Dendritic cell treated with granulocyte-macrophage colony-stimulating factor and Interleukin-4, amounts not matched to agents 40 ng/mL and 50 ng/mL, for 4 days (primary cell): Measurements from ENCODE around the gene SC5D.

Experiments used
- H3K27ac Mint-ChIP-seq: one replicate; pipeline ENCODE4 v1.8.0; 2022; ENCODE audit warnings: mild to moderate bottlenecking, mixed read lengths
- H3K27me3 Mint-ChIP-seq: one replicate; pipeline ENCODE4 v1.8.0; 2022; ENCODE audit warnings: mild to moderate bottlenecking, mixed read lengths
- H3K36me3 Mint-ChIP-seq: one replicate; pipeline ENCODE4 v1.8.0; 2022; ENCODE audit warnings: low read depth, mixed read lengths
- H3K4me1 Mint-ChIP-seq: one replicate; pipeline ENCODE4 v1.8.0; 2022; ENCODE audit warnings: low read depth, mixed read lengths
- H3K4me3 Mint-ChIP-seq: one replicate; pipeline ENCODE4 v1.8.0; 2022; ENCODE audit warnings: mild to moderate bottlenecking, moderate library complexity, mixed read lengths
- H3K9me3 Mint-ChIP-seq: one replicate; pipeline ENCODE4 v1.8.0; 2022; ENCODE audit warnings: mixed read lengths
- intact Hi-C: fragments of 100-400 bp; cut with micrococcal nuclease; formaldehyde crosslinking; loops from one replicate; pipeline ENCODE4 v1.15.0; 2022

SC5D gene

DNA sequence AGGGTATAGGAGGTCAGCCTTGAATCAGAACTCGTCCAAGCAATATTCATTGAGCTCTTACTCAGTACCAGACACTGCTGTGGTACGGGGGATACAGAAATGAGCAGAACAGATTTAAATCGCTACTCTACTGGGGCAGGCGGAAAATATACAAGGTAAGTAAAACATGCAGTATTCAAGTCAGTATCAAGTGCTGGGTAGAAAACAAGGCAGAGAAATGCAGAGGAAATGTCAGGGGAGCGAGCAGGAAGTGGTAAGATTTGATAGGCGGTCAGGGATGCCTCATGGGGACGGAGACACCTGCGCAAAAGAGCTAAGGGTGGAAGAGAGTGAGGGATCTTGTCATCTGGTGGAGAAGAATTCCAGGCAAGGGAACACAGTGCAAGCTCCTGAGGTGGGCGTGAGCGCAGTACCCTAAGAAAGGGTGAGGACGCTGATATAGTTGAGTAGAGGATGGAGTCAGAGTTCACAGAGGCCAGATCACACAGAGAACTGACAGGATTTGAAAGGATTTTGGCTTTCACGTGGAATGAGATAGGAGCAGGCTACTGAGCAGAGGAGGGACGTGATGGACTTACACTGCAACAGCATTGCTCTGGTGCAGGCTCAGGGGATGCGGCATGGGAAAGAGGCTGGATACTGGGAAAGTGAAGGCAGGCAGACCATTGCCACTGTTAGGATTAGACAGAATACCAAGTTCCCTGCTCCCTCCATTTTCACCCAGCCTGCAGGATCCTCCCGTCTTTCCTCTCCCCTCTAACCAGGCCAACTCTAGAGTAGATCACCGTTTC, 35.8 kb downstream of the SC5D start:
- no peaks in the 10 kb centered on the region for H3K9me3 Mint-ChIP-seq
- H3K4me3 Mint-ChIP-seq, result no peak overlapping the region
- no peaks in the 10 kb centered on the region for H3K36me3 Mint-ChIP-seq
- peaks cover 6% of the 10 kb centered on the region for H3K4me1 Mint-ChIP-seq
- intact Hi-C loops, result loop anchor here (5.0 kb wide), 1 partner anchor 94 kb away; no protein-coding TSS in a partner anchor
- H3K27me3 Mint-ChIP-seq, result no peaks in the 10 kb centered on the region
- no peak overlapping the region for H3K27ac Mint-ChIP-seq

GRCh38 chr11:121328967-121329679, 36.6 kb downstream of the SC5D start:
- H3K4me3 Mint-ChIP-seq, result no peak overlapping the region
- no peak overlapping the region for H3K27ac Mint-ChIP-seq
- H3K27me3 Mint-ChIP-seq, result no peaks in the 10 kb centered on the region
- intact Hi-C loops, result loop anchor here (5.0 kb wide), 1 partner anchor 93 kb away; no protein-coding TSS in a partner anchor
- peaks cover 6% of the 10 kb centered on the region for H3K4me1 Mint-ChIP-seq
- no peaks in the 10 kb centered on the region for H3K36me3 Mint-ChIP-seq
- no peaks in the 10 kb centered on the region for H3K9me3 Mint-ChIP-seq

GRCh38 chr11:121329781-121330395, 37.3 kb downstream of the SC5D start:
- Mint-ChIP-seq H3K36me3 (no peaks in the 10 kb centered on the region), H3K4me1 (peaks cover 6% of the 10 kb centered on the region), H3K4me3 (no peak overlapping the region), H3K27ac (no peak overlapping the region), H3K9me3 (no peaks in the 10 kb centered on the region), H3K27me3 (no peaks in the 10 kb centered on the region)
- intact Hi-C loops, result loop anchor here (5.0 kb wide), 1 partner anchor 92 kb away; no protein-coding TSS in a partner anchor

DNA sequence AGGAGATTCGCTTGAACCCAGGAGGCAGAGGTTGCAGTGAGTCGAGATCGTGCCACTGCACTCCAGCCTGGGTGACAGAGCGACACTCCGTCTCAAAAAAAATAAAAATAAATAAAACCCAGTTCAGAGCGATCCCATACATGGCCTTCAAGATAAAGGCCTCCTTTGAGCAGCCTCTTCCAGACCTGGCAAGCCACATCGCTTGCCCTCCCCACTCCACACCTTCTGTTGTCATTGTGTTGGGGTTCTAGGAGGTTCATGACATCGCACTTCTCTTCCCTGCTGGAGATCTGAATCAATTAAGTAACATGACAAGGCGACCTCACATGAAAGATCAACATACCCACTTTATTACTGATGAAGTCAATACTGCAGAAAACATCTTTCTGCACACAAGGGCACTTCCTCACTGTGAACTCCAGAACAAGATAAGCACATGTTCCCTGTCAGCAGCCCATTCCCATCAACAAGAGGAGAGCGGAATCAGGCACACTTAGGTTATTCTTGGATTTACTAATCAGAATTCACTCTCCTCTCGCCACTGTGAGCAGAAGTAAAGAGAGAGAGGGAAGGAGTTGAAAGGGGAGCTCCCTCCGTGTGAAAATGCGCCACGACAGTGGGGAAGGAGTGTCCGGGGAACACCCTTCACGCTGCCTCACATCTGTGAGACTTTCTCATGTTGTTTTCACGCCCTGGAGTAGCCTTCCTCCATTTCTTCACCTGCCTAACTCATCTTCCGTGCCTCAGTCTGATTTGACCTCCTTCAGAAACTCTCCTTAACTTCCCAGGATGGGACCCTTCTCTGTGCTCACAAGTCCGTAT, 38.3 kb downstream of the SC5D start:
- intact Hi-C loops, result no loop called here
- H3K4me3 Mint-ChIP-seq, result no peak overlapping the region
- H3K27ac Mint-ChIP-seq, result no peak overlapping the region
- no peaks in the 10 kb centered on the region for H3K36me3 Mint-ChIP-seq
- H3K9me3 Mint-ChIP-seq, result no peaks in the 10 kb centered on the region
- no peaks in the 10 kb centered on the region for H3K4me1 Mint-ChIP-seq
- no peaks in the 10 kb centered on the region for H3K27me3 Mint-ChIP-seq

GRCh38 chr11:121334973-121335710, 42.6 kb downstream of the SC5D start:
- peaks cover 7% of the 10 kb centered on the region for H3K27me3 Mint-ChIP-seq
- H3K4me1 Mint-ChIP-seq, result peaks cover 36% of the 10 kb centered on the region
- intact Hi-C loops, result no loop called here
- no peaks in the 10 kb centered on the region for H3K36me3 Mint-ChIP-seq
- H3K4me3 Mint-ChIP-seq, result no peak overlapping the region
- H3K27ac Mint-ChIP-seq, result no peak overlapping the region
- H3K9me3 Mint-ChIP-seq, result no peaks in the 10 kb centered on the region

DNA sequence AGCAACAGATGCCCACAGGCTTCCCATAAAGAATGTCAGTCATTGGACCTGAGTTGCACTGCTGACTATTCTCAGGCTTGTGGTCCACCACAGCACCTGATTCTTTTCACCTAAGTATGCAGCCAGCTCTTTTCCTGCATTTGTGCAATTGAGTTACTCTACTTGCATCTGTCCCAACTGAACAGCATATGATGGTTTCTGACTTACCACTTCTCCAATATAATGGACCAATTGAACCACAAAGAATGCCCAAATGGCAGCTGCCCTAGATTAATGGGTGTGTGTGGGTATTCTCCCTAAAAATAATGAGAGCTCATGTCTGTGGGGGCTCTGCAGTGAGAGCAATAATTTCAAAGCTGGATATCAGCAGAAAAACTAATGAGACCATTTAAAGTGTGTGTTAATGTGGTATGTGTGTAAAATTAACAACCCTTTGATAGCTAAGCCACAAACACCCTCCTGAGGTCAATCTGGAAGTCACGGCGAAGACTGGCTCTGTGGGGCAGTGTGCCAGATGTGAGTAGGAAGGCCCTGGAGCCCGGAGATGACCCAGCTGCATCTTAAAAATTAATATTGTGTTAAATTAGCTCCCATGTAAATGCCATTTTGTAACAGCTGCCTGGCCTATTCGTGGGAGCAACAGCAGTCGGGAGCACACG, 43.8 kb downstream of the SC5D start:
- Mint-ChIP-seq H3K36me3 (no peaks in the 10 kb centered on the region), H3K27me3 (peaks cover 7% of the 10 kb centered on the region), H3K4me3 (no peak overlapping the region), H3K27ac (no peak overlapping the region), H3K4me1 (peaks cover 49% of the 10 kb centered on the region), H3K9me3 (no peaks in the 10 kb centered on the region)
- intact Hi-C loops, result no loop called here

DNA sequence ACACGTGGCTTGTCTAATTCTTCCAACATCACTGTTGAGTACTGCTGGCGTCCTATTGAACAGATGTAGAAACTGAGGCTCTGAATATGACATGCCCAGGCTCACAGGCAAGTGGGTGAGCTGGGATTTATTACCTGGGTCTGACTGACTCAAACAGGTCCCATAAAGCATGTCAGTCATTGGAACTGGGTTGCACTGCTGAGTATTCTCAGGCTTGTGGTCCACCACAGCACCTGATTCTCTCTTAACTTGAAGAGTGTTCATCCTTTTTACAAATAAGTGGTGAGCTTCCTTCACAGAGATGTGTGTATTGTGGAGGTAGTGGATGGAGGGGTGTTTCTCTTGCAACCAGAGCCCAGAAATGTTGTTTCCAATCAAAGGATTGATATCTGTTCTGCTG, 44.5 kb downstream of the SC5D start:
- Mint-ChIP-seq H3K4me1 (peaks cover 51% of the 10 kb centered on the region), H3K27me3 (peaks cover 7% of the 10 kb centered on the region), H3K9me3 (no peaks in the 10 kb centered on the region), H3K27ac (no peak overlapping the region), H3K4me3 (no peak overlapping the region), H3K36me3 (no peaks in the 10 kb centered on the region)
- intact Hi-C loops, result no loop called here

- H3K4me3 Mint-ChIP-seq, result no peak overlapping the region
- no peaks in the 10 kb centered on the region for H3K9me3 Mint-ChIP-seq
- intact Hi-C loops, result no loop called here
- H3K27me3 Mint-ChIP-seq, result peaks cover 7% of the 10 kb centered on the region
- no peaks in the 10 kb centered on the region for H3K36me3 Mint-ChIP-seq
- peaks cover 51% of the 10 kb centered on the region for H3K4me1 Mint-ChIP-seq
- H3K27ac Mint-ChIP-seq, result no peak overlapping the region
Measured at GRCh38 chr11:121337740-121338272, 45.2 kb downstream of the SC5D start.

DNA sequence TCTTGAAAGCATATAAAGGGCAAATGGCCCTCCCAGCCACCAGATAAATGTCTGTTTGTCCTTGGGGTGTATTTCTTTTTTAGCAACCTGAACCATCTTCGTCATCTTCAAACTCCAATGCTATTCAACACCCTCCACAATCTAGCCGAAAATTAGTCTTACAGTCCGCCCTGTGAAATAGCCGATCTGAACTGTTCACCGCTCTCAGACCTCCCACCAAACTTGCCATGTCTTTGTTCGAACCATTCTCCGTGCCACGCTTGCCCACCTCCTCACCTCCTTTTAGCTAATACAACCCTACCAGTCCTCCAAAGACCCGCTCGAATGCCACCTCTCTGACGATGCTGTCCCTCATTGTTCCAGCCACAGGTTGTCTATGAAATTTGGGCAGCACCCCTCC, 46.0 kb downstream of the SC5D start:
- H3K27ac Mint-ChIP-seq, result no peak overlapping the region
- H3K9me3 Mint-ChIP-seq, result no peaks in the 10 kb centered on the region
- no peaks in the 10 kb centered on the region for H3K36me3 Mint-ChIP-seq
- intact Hi-C loops, result no loop called here
- peaks cover 7% of the 10 kb centered on the region for H3K27me3 Mint-ChIP-seq
- H3K4me3 Mint-ChIP-seq, result no peak overlapping the region
- peaks cover 51% of the 10 kb centered on the region for H3K4me1 Mint-ChIP-seq

DNA sequence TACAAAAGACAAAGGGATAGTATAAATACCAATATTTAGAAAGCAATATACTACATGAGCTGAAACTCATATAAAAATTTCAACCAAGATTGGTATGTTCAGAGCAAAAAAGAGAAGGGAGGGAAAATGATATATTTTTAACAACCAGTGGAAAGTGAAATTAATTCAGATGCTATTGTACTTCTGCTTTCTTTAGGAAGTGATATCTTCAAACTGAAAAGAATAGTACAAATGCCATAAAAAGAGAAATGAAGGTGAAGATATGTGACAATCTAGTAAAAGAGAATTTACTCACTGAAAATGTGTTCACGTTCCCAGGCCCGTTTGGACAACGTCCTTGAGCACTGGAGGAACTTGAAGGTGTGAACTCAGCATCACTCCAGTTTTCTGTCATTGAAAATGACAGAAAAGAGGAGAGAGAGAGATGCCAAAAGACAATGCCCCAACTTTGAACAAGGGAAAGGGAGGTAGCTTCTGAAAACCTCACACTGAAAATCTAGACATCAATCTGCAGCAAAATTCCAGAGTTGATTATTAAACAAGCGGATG, 47.5 kb downstream of the SC5D start:
- peaks cover 51% of the 10 kb centered on the region for H3K4me1 Mint-ChIP-seq
- H3K27me3 Mint-ChIP-seq, result peaks cover 7% of the 10 kb centered on the region
- H3K36me3 Mint-ChIP-seq, result no peaks in the 10 kb centered on the region
- no peak overlapping the region for H3K4me3 Mint-ChIP-seq
- intact Hi-C loops, result no loop called here
- no peaks in the 10 kb centered on the region for H3K9me3 Mint-ChIP-seq
- H3K27ac Mint-ChIP-seq, result peak overlapping the region; percentile 17

- intact Hi-C loops, result no loop called here
- no peaks in the 10 kb centered on the region for H3K9me3 Mint-ChIP-seq
- H3K27me3 Mint-ChIP-seq, result peaks cover 3% of the 10 kb centered on the region
- H3K4me1 Mint-ChIP-seq, result peaks cover 47% of the 10 kb centered on the region
- H3K27ac Mint-ChIP-seq, result no peak overlapping the region
- no peaks in the 10 kb centered on the region for H3K36me3 Mint-ChIP-seq
- H3K4me3 Mint-ChIP-seq, result no peak overlapping the region
Measured at GRCh38 chr11:121341609-121342008, 49.0 kb downstream of the SC5D start.

GRCh38 chr11:121344824-121345223, 52.3 kb downstream of the SC5D start:
- Mint-ChIP-seq H3K9me3 (no peaks in the 10 kb centered on the region), H3K4me1 (peaks cover 26% of the 10 kb centered on the region), H3K27me3 (no peaks in the 10 kb centered on the region), H3K36me3 (no peaks in the 10 kb centered on the region), H3K27ac (no peak overlapping the region), H3K4me3 (no peak overlapping the region)
- intact Hi-C loops, result no loop called here
